DND-41 (cell line): Measurements from ENCODE around the gene AGAP1.

Experiments used
- ATAC-seq: fragments of 200-7000 bp; cut with Tn5 transposase; 3 replicates; pipeline ENCODE4 v1.9.1; 2021; ENCODE audit warnings: low read depth; ENCODE audit not compliant: insufficient read depth
- DNase-seq: peaks from one replicate; pipeline ENCODE4 v3.0.0-alpha.2; 2020
- H2AFZ ChIP-seq: 2 replicates; pipeline ENCODE4 v1.6.0; 2012; ENCODE audit warnings: low read depth, low read length
- H3K27ac ChIP-seq: 2 replicates; pipeline ENCODE4 v1.5.1; 2012; ENCODE audit warnings: low read length, inconsistent platforms
- H3K27me3 ChIP-seq: fragments of 200-600 bp; sonication (generic); 2 replicates; pipeline ENCODE4 v1.6.0; 2012; ENCODE audit warnings: low read length, mild to moderate bottlenecking, inconsistent platforms; ENCODE audit not compliant: insufficient read depth, poor library complexity
- H3K36me3 ChIP-seq: 2 replicates; pipeline ENCODE4 v1.5.1; 2012; ENCODE audit warnings: low read length, inconsistent platforms; ENCODE audit not compliant: insufficient read depth
- H3K4me1 ChIP-seq: 2 replicates; pipeline ENCODE4 v1.5.1; 2012; ENCODE audit warnings: mild to moderate bottlenecking, low read length; ENCODE audit not compliant: insufficient read depth
- H3K4me2 ChIP-seq: 2 replicates; pipeline ENCODE4 v1.6.0; 2012; ENCODE audit warnings: mild to moderate bottlenecking, moderate library complexity, low read length, inconsistent platforms; ENCODE audit not compliant: insufficient read depth
- H3K4me3 ChIP-seq, 2 experiments: fragments of 200-600 bp in 1 of 2; shearing (Covaris generic) in 1 of 2; 2 replicates each; pipeline ENCODE4 v1.5.1; 2012 to 2016; ENCODE audit warnings: inconsistent platforms in 2 of 2, low read length in 2 of 2, mild to moderate bottlenecking in 2 of 2, low read depth in 1 of 2, moderate library complexity in 1 of 2
- H3K79me2 ChIP-seq: 2 replicates; pipeline ENCODE4 v1.6.0; 2012; ENCODE audit warnings: low read length, inconsistent platforms; ENCODE audit not compliant: insufficient read depth
- H3K9ac ChIP-seq: 2 replicates; pipeline ENCODE4 v1.6.0; 2012; ENCODE audit warnings: low read depth, mild to moderate bottlenecking, inconsistent platforms, low read length, moderate library complexity
- H3K9me3 ChIP-seq: 2 replicates; pipeline ENCODE4 v1.5.1; 2012; ENCODE audit warnings: low read length, moderate library complexity, mild to moderate bottlenecking, inconsistent platforms; ENCODE audit not compliant: insufficient read depth, severe bottlenecking
- H4K20me1 ChIP-seq: 2 replicates; pipeline ENCODE4 v1.6.0; 2012; ENCODE audit warnings: low read length; ENCODE audit not compliant: insufficient read depth
- EZH2 ChIP-seq: IDR thresholded peaks from 3 replicates; pipeline ENCODE4 v1.6.1; 2012; ENCODE audit warnings: borderline replicate concordance, low read depth, mild to moderate bottlenecking, moderate library complexity, low read length, inconsistent platforms; ENCODE audit not compliant: severe bottlenecking
- TF ChIP-seq, protein P1 (sequence below): IDR thresholded peaks from 2 replicates; pipeline ENCODE4 v1.5.1; 2012; ENCODE audit warnings: borderline replicate concordance, low read length, moderate library complexity, mild to moderate bottlenecking; ENCODE audit not compliant: poor library complexity, severe bottlenecking; ENCODE audit errors: extremely low read depth

The AGAP1 gene

GRCh38 chr2:236109061-236109460, 615.2 kb downstream of the AGAP1 start:
- no peaks in the 10 kb centered on the region for H3K27me3 ChIP-seq
- H3K79me2 ChIP-seq = no peaks in the 10 kb centered on the region
- peaks cover 2% of the 10 kb centered on the region for H4K20me1 ChIP-seq
- TF ChIP-seq, protein P1, sequence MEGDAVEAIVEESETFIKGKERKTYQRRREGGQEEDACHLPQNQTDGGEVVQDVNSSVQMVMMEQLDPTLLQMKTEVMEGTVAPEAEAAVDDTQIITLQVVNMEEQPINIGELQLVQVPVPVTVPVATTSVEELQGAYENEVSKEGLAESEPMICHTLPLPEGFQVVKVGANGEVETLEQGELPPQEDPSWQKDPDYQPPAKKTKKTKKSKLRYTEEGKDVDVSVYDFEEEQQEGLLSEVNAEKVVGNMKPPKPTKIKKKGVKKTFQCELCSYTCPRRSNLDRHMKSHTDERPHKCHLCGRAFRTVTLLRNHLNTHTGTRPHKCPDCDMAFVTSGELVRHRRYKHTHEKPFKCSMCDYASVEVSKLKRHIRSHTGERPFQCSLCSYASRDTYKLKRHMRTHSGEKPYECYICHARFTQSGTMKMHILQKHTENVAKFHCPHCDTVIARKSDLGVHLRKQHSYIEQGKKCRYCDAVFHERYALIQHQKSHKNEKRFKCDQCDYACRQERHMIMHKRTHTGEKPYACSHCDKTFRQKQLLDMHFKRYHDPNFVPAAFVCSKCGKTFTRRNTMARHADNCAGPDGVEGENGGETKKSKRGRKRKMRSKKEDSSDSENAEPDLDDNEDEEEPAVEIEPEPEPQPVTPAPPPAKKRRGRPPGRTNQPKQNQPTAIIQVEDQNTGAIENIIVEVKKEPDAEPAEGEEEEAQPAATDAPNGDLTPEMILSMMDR = no peak
- TF ChIP-seq EZH2 = no peak
- DNase-seq (no peak), ATAC-seq (no peak)
- no peak overlapping the region for H3K4me2 ChIP-seq
- no peak overlapping the region for H3K9ac ChIP-seq
- H3K27ac ChIP-seq = no peak overlapping the region
- no peak overlapping the region for H2AFZ ChIP-seq
- H3K4me3 ChIP-seq = no peak overlapping the region
- H3K9me3 ChIP-seq = no peaks in the 10 kb centered on the region
- no peaks in the 10 kb centered on the region for H3K4me1 ChIP-seq
- no peaks in the 10 kb centered on the region for H3K36me3 ChIP-seq

GRCh38 chr2:236109473-236109872, 615.6 kb downstream of the AGAP1 start:
- TF ChIP-seq, protein P1 = no peak
- no peak for TF ChIP-seq EZH2
- Histone ChIP-seq H4K20me1 (peaks cover 2% of the 10 kb centered on the region), H2AFZ (no peak overlapping the region), H3K36me3 (no peaks in the 10 kb centered on the region), H3K4me3 (no peak overlapping the region), H3K79me2 (no peaks in the 10 kb centered on the region), H3K9me3 (no peaks in the 10 kb centered on the region), H3K4me2 (no peak overlapping the region), H3K27me3 (no peaks in the 10 kb centered on the region), H3K27ac (no peak overlapping the region), H3K9ac (no peak overlapping the region), H3K4me1 (no peaks in the 10 kb centered on the region)
- DNase-seq (no peak), ATAC-seq (no peak)

DNA sequence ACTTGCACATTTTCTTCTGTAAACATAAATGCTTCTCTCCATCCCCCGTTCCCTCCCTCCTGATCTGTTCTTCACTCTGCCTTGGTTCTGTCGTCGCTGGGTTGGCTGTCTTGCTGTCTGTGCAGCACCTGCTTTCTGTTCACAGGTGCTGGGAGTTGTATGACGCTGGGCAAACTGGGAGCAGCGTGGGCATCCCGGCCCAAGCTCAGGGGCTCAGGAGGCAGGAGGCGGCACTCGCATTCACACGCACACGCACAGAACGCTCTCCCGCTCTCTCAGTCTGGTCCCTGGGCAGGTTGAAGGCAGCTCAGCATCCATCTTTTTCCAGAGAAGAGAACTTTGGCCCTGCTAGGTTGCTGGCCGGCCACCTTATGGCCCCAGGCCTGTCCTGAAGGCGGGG, 618.6 kb downstream of the AGAP1 start:
- no peaks in the 10 kb centered on the region for H3K79me2 ChIP-seq
- H3K4me1 ChIP-seq = no peaks in the 10 kb centered on the region
- no peak for ATAC-seq
- H3K9me3 ChIP-seq = no peaks in the 10 kb centered on the region
- no peak overlapping the region for H3K9ac ChIP-seq
- no peaks in the 10 kb centered on the region for H3K27me3 ChIP-seq
- H3K36me3 ChIP-seq = no peaks in the 10 kb centered on the region
- H3K4me3 ChIP-seq = no peak overlapping the region
- H3K4me2 ChIP-seq = no peak overlapping the region
- no peak for DNase-seq
- no peak overlapping the region for H2AFZ ChIP-seq
- peaks cover 1% of the 10 kb centered on the region for H4K20me1 ChIP-seq
- H3K27ac ChIP-seq = no peak overlapping the region
- TF ChIP-seq, protein P1 = no peak
- no peak for TF ChIP-seq EZH2

- ATAC-seq (no peak), DNase-seq (no peak)
- TF ChIP-seq, protein P1 = no peak
- TF ChIP-seq EZH2 = no peak
- Histone ChIP-seq H3K4me2 (no peak overlapping the region), H3K9me3 (no peaks in the 10 kb centered on the region), H3K36me3 (no peaks in the 10 kb centered on the region), H3K27ac (no peak overlapping the region), H3K27me3 (no peaks in the 10 kb centered on the region), H2AFZ (no peak overlapping the region), H4K20me1 (no peaks in the 10 kb centered on the region; the same call in none of the 2 replicates), H3K79me2 (no peaks in the 10 kb centered on the region), H3K4me3 (no peak overlapping the region), H3K9ac (no peak overlapping the region), H3K4me1 (no peaks in the 10 kb centered on the region)
Observed at GRCh38 chr2:236113425-236113824, 619.6 kb downstream of the AGAP1 start.
